CD4-positive, alpha-beta T cell treated with Interleukin-1 beta for 1 hour (primary cell): ENCODE measurements around the gene CLPTM1.
A peak's percentile ranks its signal among the peaks of the same experiment; 100 is the strongest.
"Not testable (repeated sequence)": the region's sequence is repeated elsewhere in the genome, so short reads cannot be mapped to it uniquely, and the experiment has no call there.

ENCODE experiments used
- DNase-seq, 2 donors: peaks; one replicate each; pipeline ENCODE4 v3.0.0-alpha.2; 2020 to 2022

The CLPTM1 gene

DNA sequence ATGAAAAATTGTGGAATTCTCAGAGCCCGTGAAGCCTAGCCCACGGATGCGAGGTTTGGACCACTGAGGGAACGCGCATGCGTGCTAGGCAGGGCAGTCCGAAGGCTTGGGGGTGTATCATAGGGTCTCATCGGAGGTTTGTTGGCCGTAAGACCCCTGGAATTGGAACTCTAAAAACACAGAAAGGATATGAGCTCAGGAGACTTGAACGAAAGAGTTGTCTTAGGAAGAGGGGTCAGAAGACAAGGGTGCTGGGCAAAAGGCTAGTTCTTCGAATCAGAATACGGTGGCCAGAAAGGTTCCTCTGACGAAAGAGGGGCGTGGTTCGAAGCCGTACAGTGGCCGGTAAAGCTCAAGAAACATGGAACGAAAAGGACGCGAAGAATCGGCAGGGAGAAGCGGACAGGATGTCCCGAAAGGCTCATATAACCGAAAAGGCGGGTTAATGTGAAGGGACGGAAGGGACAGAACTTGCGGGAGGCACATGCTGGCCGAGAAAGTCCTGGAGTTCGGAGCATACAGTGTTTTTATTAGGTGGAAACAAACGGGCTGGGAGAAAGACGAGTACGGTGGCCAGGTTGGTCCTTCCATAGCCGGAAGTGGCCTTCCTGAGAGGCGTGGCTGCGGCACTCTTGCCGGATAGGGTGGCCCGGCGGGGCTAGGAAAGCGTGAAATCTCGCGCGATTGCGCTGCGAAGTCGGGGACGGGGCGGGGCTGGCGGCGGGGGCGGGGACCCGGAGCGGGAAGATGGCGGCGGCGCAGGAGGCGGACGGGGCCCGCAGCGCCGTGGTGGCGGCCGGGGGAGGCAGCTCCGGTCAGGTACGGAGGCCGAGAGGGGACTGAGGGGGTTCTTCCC, at the start of gene CLPTM1:
TSS of gene CLPTM1 (plus strand) at position 732 of the 856 bp plus-strand sequence. CDS start at position 748, 16 bp downstream.
- DNase-seq = peak; percentile 96

GRCh38 chr19:44905437-44906160, 49.6 kb upstream of the CLPTM1 start, which contains the start of gene APOE:
Gene APOE (plus strand): TSS chr19:44905796. CDS start chr19:44906625, 829 bp downstream.
- DNase-seq = no peak

GRCh38 chr19:44907613-44908012, 47.6 kb upstream of the CLPTM1 start:
- DNase-seq = no peak

DNA sequence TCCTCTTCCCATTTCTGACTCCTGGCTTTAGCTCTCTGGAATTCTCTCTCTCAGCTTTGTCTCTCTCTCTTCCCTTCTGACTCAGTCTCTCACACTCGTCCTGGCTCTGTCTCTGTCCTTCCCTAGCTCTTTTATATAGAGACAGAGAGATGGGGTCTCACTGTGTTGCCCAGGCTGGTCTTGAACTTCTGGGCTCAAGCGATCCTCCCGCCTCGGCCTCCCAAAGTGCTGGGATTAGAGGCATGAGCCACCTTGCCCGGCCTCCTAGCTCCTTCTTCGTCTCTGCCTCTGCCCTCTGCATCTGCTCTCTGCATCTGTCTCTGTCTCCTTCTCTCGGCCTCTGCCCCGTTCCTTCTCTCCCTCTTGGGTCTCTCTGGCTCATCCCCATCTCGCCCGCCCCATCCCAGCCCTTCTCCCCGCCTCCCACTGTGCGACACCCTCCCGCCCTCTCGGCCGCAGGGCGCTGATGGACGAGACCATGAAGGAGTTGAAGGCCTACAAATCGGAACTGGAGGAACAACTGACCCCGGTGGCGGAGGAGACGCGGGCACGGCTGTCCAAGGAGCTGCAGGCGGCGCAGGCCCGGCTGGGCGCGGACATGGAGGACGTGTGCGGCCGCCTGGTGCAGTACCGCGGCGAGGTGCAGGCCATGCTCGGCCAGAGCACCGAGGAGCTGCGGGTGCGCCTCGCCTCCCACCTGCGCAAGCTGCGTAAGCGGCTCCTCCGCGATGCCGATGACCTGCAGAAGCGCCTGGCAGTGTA, 46.9 kb upstream of the CLPTM1 start:
- no peak for DNase-seq

- DNase-seq = no peak
These were observed 46.3 kb upstream of the CLPTM1 start for GRCh38 chr19:44908836-44909261.

DNA sequence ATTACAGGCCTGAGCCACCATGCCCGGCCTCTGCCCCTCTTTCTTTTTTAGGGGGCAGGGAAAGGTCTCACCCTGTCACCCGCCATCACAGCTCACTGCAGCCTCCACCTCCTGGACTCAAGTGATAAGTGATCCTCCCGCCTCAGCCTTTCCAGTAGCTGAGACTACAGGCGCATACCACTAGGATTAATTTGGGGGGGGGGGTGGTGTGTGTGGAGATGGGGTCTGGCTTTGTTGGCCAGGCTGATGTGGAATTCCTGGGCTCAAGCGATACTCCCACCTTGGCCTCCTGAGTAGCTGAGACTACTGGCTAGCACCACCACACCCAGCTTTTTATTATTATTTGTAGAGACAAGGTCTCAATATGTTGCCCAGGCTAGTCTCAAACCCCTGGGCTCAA, 45.4 kb upstream of the CLPTM1 start:
- no peak for DNase-seq

DNA sequence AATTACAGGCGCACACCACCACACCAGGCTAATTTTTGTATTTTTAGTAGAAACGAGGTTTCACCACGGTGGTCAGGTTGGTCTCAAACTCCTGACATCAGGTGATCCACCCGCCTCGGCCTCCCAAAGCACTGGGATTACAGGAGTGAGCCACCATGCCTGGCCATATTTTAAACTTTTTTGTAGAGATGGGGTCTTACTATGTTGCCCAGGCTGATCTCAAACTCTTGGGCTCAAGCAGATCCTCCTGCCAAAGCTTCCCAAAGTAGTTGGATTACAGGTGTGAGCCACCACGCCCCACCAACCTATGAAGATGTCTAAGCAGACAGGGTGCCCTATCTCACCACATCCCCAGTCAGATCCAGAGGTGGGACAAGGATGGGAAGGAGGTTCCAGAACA, 43.3 kb upstream of the CLPTM1 start:
- not testable (repeated sequence) for DNase-seq

- DNase-seq = no peak
These were observed 42.3 kb upstream of the CLPTM1 start for GRCh38 chr19:44912854-44913253.

DNA sequence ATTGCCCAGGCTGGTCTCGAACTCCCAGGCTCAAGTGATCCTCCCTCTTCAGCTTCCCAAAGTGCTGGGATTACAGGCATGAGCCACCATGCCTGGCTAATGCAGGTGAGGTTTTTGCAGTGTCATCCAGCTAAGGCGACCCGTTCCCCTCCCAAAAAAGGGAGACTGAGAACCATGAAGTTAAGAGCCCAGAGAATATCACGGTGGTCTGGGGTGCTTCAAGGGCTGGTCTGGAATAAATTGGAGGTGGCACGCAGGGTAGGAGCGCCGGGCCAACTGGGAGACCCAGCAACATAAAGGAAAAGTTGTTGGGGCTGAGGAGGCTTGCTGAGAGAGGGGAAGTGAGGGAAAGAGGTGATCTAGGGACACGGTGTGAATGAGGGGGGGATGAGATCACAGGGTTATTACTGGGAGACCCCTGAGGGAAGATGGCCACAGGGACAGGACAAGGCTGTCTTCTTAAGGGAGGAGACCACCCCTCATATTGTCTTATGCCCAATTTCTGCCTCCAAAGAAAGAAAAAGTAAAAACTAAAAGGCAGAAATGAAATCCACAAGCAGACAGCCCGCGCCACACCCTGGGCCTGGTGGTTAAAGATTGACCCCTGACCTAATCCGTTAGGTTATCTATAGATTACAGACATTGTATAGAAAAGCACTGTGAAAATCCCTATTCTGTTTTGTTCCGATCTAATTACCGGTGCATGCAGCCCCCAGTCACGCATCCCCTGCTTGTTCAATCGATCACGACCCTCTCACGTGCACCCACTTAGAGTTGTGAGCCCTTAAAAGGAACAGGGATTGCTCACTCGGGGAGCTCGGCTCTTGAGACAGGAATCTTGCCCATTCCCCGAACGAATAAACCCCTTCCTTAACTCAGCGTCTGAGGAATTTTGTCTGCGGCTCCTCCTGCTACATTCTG, 41.4 kb upstream of the CLPTM1 start:
- DNase-seq = not testable (repeated sequence)

DNA sequence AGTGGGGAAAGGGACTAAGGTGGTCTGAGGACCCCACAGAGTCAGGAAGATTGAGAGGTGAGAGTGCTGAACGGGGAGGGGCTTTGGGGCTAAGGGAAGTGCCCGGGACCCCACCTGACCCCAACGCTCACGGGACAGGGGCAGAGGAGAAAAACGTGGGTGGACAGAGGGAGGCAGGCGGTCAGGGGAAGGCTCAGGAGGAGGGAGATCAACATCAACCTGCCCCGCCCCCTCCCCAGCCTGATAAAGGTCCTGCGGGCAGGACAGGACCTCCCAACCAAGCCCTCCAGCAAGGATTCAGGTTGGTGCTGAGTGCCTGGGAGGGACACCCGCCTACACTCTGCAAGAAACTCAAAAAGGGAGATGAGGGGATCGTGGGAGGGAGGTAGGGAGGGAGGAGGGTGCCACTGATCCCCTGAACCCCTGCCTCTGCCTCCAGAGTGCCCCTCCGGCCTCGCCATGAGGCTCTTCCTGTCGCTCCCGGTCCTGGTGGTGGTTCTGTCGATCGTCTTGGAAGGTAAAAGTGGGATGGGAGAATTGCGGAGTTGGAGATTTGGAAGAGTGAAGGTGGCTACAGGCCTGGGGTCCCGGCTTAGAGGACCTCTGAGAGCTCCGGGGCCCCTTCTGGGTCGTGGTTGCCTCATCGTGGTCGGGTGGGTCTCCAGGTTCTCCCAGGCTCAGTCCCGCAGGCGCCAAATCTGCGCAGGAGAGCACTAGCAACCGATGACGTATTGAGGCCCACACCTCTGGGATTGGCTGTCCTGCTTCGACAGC, 40.6 kb upstream of the CLPTM1 start, which contains the start of gene APOC1:
TSS of gene APOC1 (plus strand) at position 176 of the 774 bp plus-strand sequence. CDS start at position 460, 284 bp downstream.
- DNase-seq = peak; percentile 80

- DNase-seq = no peak
These were observed 30.9 kb upstream of the CLPTM1 start for GRCh38 chr19:44924243-44924725.

GRCh38 chr19:44925114-44925891, 29.9 kb upstream of the CLPTM1 start:
- peak in 1 of 2 donors; percentile 15 for DNase-seq

- DNase-seq = not testable (repeated sequence)
These were observed 28.7 kb upstream of the CLPTM1 start for GRCh38 chr19:44926245-44927077.

- DNase-seq = no peak
These were observed 27.4 kb upstream of the CLPTM1 start for GRCh38 chr19:44927746-44928145.

- DNase-seq = no peak
These were observed 25.1 kb upstream of the CLPTM1 start for GRCh38 chr19:44930088-44930487.

- no peak for DNase-seq
These were observed 23.6 kb upstream of the CLPTM1 start for GRCh38 chr19:44931541-44931940.

DNA sequence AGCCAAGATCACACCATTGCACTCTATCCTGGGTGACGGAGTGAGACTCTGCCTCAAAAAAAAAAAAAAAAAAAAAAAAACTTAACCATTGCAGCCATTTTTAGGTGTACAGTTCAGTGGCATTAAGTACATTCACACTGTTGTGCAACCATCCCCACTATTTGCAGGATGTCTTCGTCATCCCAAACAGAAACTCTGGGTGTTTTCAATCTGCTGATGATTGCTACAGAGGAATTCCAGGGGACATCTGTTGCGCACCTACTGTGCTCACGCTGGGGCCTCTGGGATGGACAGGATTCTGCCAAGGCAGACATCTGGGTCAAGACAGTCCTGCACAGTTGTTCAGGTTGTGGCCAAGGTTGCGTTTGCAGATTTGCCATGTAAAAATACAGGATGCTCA, 15.5 kb upstream of the CLPTM1 start:
- DNase-seq = no peak

DNA sequence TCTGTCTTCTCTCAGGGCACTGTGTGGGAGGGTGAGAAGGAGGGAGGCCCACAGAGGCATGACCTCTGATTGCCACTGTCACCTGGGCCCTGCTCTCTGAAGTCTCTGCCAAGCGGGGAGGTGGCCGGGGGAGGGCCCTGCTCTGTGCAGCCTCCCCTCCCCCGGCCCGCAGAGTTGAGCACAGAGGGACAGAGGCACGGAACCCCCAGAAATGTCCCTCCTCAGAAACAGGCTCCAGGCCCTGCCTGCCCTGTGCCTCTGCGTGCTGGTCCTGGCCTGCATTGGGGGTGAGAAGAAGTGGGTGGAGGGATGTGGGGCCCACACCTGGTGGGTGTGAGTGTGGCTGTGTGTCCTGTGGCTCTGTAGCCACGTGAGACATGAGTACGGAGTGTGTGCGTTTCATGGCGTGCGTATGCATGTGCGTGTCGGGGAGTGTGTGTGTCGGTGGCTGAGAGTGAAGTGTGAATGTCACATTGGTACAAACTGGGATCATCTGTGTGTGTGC, 13.1 kb upstream of the CLPTM1 start, which contains the start of gene APOC4:
TSS of gene APOC4 (plus strand) at position 171 of the 505 bp plus-strand sequence. CDS start at position 212, 41 bp downstream.
- no peak for DNase-seq
